Stimulated activated CD4-positive, alpha-beta T cell treated with anti-CD3 and anti-CD28 coated beads, Interleukin-2, amount 100 ng/mL, for 48 hours (primary cell): ENCODE measurements around the gene RFWD3.
"Not testable (repeated sequence)": the region's sequence is repeated elsewhere in the genome, so short reads cannot be mapped to it uniquely, and the experiment has no call there.

ENCODE experiments used
- DNase-seq, 2 donors: peaks; one replicate each; pipeline ENCODE4 v3.0.0-alpha.2; 2020

Gene RFWD3

GRCh38 chr16:74660383-74660782, 6.3 kb downstream of the RFWD3 start:
- DNase-seq, result no peak

GRCh38 chr16:74659041-74659440, 7.6 kb downstream of the RFWD3 start:
- DNase-seq, result no peak

- DNase-seq, result no peak
These were observed 8.6 kb downstream of the RFWD3 start for GRCh38 chr16:74657870-74658642.

GRCh38 chr16:74654536-74655050, 12.1 kb downstream of the RFWD3 start:
- no peak for DNase-seq

GRCh38 chr16:74652883-74653282, 13.8 kb downstream of the RFWD3 start:
- DNase-seq, result not testable (repeated sequence)

- no peak for DNase-seq
These were observed 14.4 kb downstream of the RFWD3 start for GRCh38 chr16:74652249-74652648.

- no peak for DNase-seq
These were observed 14.8 kb downstream of the RFWD3 start for GRCh38 chr16:74651841-74652240.

GRCh38 chr16:74650966-74651567, 15.6 kb downstream of the RFWD3 start:
- no peak for DNase-seq

GRCh38 chr16:74649839-74650504, 16.7 kb downstream of the RFWD3 start:
- no peak for DNase-seq

GRCh38 chr16:74641969-74642368, 24.7 kb downstream of the RFWD3 start:
- DNase-seq, result no peak

- DNase-seq, result no peak
These were observed 28.8 kb downstream of the RFWD3 start for GRCh38 chr16:74637742-74638453.

- DNase-seq, result no peak
These were observed 31.4 kb downstream of the RFWD3 start for GRCh38 chr16:74635303-74635702.

- DNase-seq, result no peak
These were observed 33.0 kb downstream of the RFWD3 start for GRCh38 chr16:74633686-74634085.

- no peak for DNase-seq
These were observed 39.0 kb downstream of the RFWD3 start for GRCh38 chr16:74627506-74628220.

- no peak for DNase-seq
These were observed 39.8 kb downstream of the RFWD3 start for GRCh38 chr16:74626741-74627416.

- DNase-seq, result peak in 1 of 2 donors; percentile 29
These were observed 41.0 kb downstream of the RFWD3 start for GRCh38 chr16:74625500-74626350.

GRCh38 chr16:74623839-74624235, 42.8 kb downstream of the RFWD3 start:
- no peak for DNase-seq

GRCh38 chr16:74623214-74623838, 43.4 kb downstream of the RFWD3 start:
- no peak for DNase-seq

GRCh38 chr16:74622005-74622404, 44.7 kb downstream of the RFWD3 start:
- no peak for DNase-seq

- DNase-seq, result no peak
These were observed 49.4 kb downstream of the RFWD3 start for GRCh38 chr16:74617206-74617788.
